ENCODE data around the gene RBM20. TPM values are rescaled to one million over a fixed set of nuclear protein-coding genes. Genes with fewer than 3 reads are reported as not detected.
"Not testable (repeated sequence)": the region's sequence is repeated elsewhere in the genome, so short reads cannot be mapped to it uniquely, and the experiment has no call there.

RBM20 gene
- polyA plus RNA-seq, 3 donors, result 4.5 to 8.3 (median 8.1) TPM

- DNase-seq, result no peak
Observed at GRCh38 chr10:110701617-110701971, 57.5 kb downstream of the RBM20 start.

- DNase-seq, result no peak
Observed at GRCh38 chr10:110704070-110704469, 59.9 kb downstream of the RBM20 start.

GRCh38 chr10:110704906-110705476, 60.9 kb downstream of the RBM20 start:
- no peak for DNase-seq

- DNase-seq, result not testable (repeated sequence)
Observed at GRCh38 chr10:110705596-110705995, 61.5 kb downstream of the RBM20 start.

GRCh38 chr10:110706690-110707098, 62.6 kb downstream of the RBM20 start:
- DNase-seq, result no peak

- DNase-seq, result no peak
Observed at GRCh38 chr10:110708776-110709443, 64.8 kb downstream of the RBM20 start.

- DNase-seq, result no peak
Observed at GRCh38 chr10:110709444-110709828, 65.3 kb downstream of the RBM20 start.

- DNase-seq, result no peak
Observed at GRCh38 chr10:110709964-110710587, 65.9 kb downstream of the RBM20 start.

- no peak for DNase-seq
Observed at GRCh38 chr10:110710621-110711020, 66.5 kb downstream of the RBM20 start.

- no peak for DNase-seq
Observed at GRCh38 chr10:110711382-110711781, 67.2 kb downstream of the RBM20 start.

GRCh38 chr10:110714356-110714755, 70.2 kb downstream of the RBM20 start:
- no peak for DNase-seq

GRCh38 chr10:110717781-110718589, 73.8 kb downstream of the RBM20 start:
- DNase-seq, result no peak

GRCh38 chr10:110721406-110722038, 77.4 kb downstream of the RBM20 start:
- no peak for DNase-seq

- DNase-seq, result no peak
Observed at GRCh38 chr10:110723224-110723891, 79.2 kb downstream of the RBM20 start.

- no peak for DNase-seq
Observed at GRCh38 chr10:110724116-110724921, 80.2 kb downstream of the RBM20 start.

- DNase-seq, result no peak
Observed at GRCh38 chr10:110724937-110725336, 80.8 kb downstream of the RBM20 start.

- no peak for DNase-seq
Observed at GRCh38 chr10:110725801-110726630, 81.9 kb downstream of the RBM20 start.

- DNase-seq, result not testable (repeated sequence)
Observed at GRCh38 chr10:110727785-110728184, 83.6 kb downstream of the RBM20 start.

- DNase-seq, result no peak
Observed at GRCh38 chr10:110730345-110731050, 86.4 kb downstream of the RBM20 start.

Data from renal pelvis (tissue), 4 donors.